Progenitor cell of endocrine pancreas (in vitro differentiated cells): ENCODE data around the gene MIER2. TPM values are rescaled to one million over a fixed set of nuclear protein-coding genes. Genes with fewer than 3 reads are reported as not detected.

ENCODE experiments used
- DNase-seq: peaks from one replicate; pipeline ENCODE4 v3.0.0; 2021; ENCODE audit warnings: low spot score; ENCODE audit not compliant: unreplicated experiment
- H3K27ac Mint-ChIP-seq: 2 replicates; pipeline ENCODE4 v1.8.0; 2021; ENCODE audit warnings: mild to moderate bottlenecking, moderate library complexity, mixed read lengths
- H3K27me3 Mint-ChIP-seq: 2 replicates; pipeline ENCODE4 v1.8.0; 2021; ENCODE audit warnings: mixed read lengths
- H3K36me3 Mint-ChIP-seq: 2 replicates; pipeline ENCODE4 v1.8.0; 2022; ENCODE audit warnings: mixed read lengths; ENCODE audit not compliant: insufficient read depth
- H3K4me1 Mint-ChIP-seq: 2 replicates; pipeline ENCODE4 v1.8.0; 2021; ENCODE audit warnings: low read depth, mixed read lengths
- H3K4me3 Mint-ChIP-seq: 2 replicates; pipeline ENCODE4 v1.8.0; 2021; ENCODE audit warnings: low read depth, mild to moderate bottlenecking, moderate library complexity, mixed read lengths
- H3K9me3 Mint-ChIP-seq: 2 replicates; pipeline ENCODE4 v1.8.0; 2021; ENCODE audit warnings: low read depth, mixed read lengths
- CTCF ChIP-seq: fragments of 200-600 bp; sonication (generic); IDR thresholded peaks from one replicate; pipeline ENCODE4 v1.5.0; 2021; ENCODE audit warnings: antibody characterized with exemption, mild to moderate bottlenecking; ENCODE audit not compliant: unreplicated experiment
- total RNA-seq: library from RNA; stranded (reverse); gene quantifications from 2 replicates; pipeline ENCODE4 v1.2.1, GENCODE V29; 2021

MIER2 gene
- total RNA-seq, 1 donor from 2014 or later: 46.7 TPM

- Mint-ChIP-seq H3K9me3 (peaks cover 4% of the 10 kb centered on the region), H3K36me3 (peaks cover 4% of the 10 kb centered on the region), H3K27me3 (peaks cover 13% of the 10 kb centered on the region), H3K4me1 (peaks cover 8% of the 10 kb centered on the region), H3K4me3 (no peak overlapping the region), H3K27ac (no peak overlapping the region)
- TF ChIP-seq CTCF: no peak
- DNase-seq: no peak
Measured at GRCh38 chr19:347946-348861, 3.6 kb upstream of the MIER2 start.

- no peak for DNase-seq
- Mint-ChIP-seq H3K4me1 (peaks cover 28% of the 10 kb centered on the region), H3K9me3 (no peaks in the 10 kb centered on the region), H3K36me3 (peaks cover 6% of the 10 kb centered on the region), H3K4me3 (peak overlapping the region; percentile 69), H3K27me3 (peaks cover 10% of the 10 kb centered on the region), H3K27ac (peak overlapping the region; percentile 85)
- TF ChIP-seq CTCF: no peak
Measured at GRCh38 chr19:345320-345879, 804 bp upstream of the MIER2 start.

- TF ChIP-seq CTCF: no peak
- Mint-ChIP-seq H3K27ac (peak overlapping the region; percentile 73), H3K4me3 (peak overlapping the region; percentile 78), H3K27me3 (peaks cover 10% of the 10 kb centered on the region), H3K36me3 (peaks cover 16% of the 10 kb centered on the region), H3K4me1 (peaks cover 29% of the 10 kb centered on the region), H3K9me3 (no peaks in the 10 kb centered on the region)
- no peak for DNase-seq
Measured at GRCh38 chr19:343941-344624, 513 bp downstream of the MIER2 start.

- no peak for TF ChIP-seq CTCF
- Mint-ChIP-seq H3K4me3 (peak overlapping the region; percentile 78), H3K36me3 (peaks cover 18% of the 10 kb centered on the region), H3K27ac (peak overlapping the region; percentile 73), H3K4me1 (peaks cover 29% of the 10 kb centered on the region), H3K9me3 (no peaks in the 10 kb centered on the region), H3K27me3 (peaks cover 10% of the 10 kb centered on the region)
- DNase-seq: no peak
Measured at GRCh38 chr19:343451-343931, 1.1 kb downstream of the MIER2 start.

- Mint-ChIP-seq H3K27ac (peak overlapping the region; percentile 73), H3K9me3 (no peaks in the 10 kb centered on the region), H3K4me3 (peak overlapping the region; percentile 78), H3K27me3 (peaks cover 10% of the 10 kb centered on the region), H3K36me3 (peaks cover 18% of the 10 kb centered on the region), H3K4me1 (peaks cover 29% of the 10 kb centered on the region)
- TF ChIP-seq CTCF: no peak
- DNase-seq: no peak
Measured at GRCh38 chr19:342801-343421, 1.7 kb downstream of the MIER2 start.
